ENCODE results near the gene AGAP5.
"Not testable (repeated sequence)": the region's sequence is repeated elsewhere in the genome, so short reads cannot be mapped to it uniquely, and the experiment has no call there.

Gene AGAP5

DNA sequence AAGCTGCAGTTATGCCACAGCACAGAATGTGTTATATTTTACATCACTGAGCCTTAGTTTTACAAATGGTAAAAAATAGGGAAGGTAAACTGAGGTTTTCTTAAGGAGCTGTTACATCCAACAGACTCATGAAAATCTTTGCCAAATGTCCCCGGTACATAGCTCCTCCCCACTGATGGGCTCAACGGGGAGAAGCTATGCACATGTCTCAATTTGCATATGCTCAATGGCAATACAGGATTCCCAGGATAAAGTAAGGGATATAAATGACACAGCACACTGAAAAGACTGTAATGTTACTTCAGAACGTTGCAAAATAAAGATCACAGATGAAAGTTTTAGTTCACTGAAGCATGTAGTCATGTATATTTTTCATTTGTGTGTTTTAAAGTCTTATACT is 16.6 kb upstream of the AGAP5 start:
- not testable (repeated sequence) for DNase-seq (ENCODE audit: low read depth, low spot score)

DNA sequence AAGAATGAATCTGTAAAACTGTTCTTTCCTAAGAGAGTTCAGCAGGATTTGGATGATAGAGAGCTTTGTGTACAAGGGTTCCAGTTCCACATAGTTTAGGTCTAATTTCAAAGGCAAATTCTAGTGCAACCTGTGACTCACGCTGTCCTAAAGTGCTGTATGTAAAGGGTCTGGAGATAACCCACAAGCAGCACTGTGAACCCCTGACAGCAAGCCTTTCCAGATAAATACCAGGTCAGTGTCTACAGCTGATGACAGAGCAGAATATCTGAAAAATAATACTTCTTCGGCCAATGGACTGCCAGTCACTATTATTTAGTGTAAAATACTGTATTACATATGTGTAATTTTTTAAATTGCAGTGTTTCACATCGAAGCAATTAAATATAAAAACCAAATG is 16.0 kb upstream of the AGAP5 start:
- DNase-seq (ENCODE audit: low read depth, low spot score), result not testable (repeated sequence)

DNA sequence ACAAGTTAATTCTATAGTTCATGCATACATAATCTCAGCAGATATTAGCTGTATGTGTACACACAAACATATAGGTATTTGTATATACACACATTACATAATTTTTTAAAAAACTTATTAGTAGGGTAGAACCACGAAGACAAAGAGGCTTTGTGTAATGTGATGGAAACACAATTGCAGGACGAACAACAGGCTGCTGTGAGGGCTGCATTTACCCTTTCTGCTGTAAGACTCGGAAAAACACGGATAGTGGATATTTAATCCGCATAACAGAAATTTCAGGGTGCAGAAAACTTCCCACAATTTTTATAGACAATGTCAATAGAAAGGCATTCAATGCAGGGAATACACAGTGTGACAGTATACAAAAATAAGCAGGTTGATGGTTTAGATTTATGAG is 13.8 kb upstream of the AGAP5 start:
- DNase-seq (ENCODE audit: low read depth, low spot score), result not testable (repeated sequence)

DNA sequence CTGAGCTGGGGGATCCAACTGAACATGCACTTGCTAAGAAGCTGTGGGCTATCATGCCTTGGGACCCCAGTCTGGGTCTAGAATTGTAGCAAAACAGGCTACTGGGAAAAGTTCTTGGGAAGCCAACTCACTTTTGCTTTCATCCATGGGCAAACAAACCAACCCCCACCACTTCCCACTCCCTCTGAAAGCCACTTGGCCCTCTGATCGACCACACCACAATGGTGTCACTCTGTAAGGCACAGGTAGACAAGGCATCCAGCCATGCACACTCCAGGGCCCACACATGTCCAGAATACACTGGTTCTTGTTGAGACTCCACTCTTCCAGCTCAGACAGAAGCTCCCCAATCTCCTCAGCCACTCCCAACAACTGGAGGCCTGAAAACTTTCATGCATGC is 10.2 kb upstream of the AGAP5 start:
- not testable (repeated sequence) for DNase-seq (ENCODE audit: low read depth, low spot score)

DNA sequence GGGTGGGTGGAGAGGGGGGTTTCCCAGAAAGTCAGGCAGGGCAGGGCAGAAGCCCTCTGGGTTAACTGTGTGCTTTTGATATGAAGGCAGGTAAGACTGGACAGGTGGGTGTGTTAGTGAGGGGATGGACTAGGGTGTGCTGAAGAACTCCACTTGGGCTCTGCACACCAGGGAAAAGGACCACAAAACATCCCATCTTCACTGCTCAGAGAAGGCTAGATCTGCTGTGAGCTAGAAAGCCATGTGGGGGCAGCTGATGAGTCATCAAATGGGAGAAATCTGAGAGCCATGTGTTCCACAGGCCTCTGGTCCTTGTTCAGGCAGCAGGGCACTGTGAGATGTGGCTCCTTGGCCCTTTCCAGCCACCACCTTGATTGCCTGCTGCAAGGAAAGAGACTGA is 9.7 kb upstream of the AGAP5 start:
- not testable (repeated sequence) for DNase-seq (ENCODE audit: low read depth, low spot score)

DNA sequence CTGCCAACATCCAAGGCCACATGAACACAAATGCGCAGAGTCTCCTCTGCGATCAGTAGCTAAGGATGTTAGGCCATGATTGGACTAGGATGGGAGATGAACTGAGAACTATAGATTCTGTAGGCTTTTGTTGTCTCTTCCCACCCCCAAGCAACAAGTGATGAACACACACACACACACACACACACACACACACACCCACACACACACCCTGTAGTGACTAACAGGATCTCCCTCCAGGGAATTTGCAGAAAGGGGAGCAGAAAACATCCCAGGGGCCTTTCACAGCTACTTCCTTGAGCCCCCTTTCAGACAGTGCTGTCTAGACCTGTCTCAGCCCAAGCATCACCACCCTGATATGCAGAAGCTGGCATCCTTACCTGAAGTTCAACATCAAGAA is 8.6 kb upstream of the AGAP5 start:
- not testable (repeated sequence) for DNase-seq (ENCODE audit: low read depth, low spot score)

DNA sequence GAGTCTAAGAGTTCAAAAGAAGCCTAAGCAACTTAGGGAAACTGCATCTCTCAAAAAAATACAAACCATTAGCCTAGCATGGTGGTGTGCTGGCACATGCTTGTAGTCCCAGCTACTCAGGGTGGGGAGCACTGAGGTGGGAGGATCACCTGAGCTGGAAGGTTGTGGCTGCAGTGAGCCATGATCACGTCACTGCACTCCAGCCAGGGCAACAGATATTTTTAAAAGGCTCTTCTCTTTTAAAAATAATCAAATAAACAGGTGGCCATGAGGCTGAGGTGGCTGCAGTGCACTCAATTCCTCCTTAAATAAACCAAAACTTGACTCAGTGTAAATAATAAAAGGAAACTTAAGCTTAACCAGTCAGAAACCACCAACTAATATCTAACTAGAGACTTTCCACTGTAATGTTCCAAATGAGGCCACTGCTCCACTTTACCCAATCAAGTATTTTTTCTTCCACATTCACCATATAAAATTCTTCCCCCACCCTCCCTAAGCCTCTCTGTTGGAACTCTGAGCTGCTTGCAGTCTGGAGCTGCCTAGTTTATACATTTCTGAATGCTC is 7.7 kb upstream of the AGAP5 start:
- DNase-seq (ENCODE audit: low read depth, low spot score), result not testable (repeated sequence)

DNA sequence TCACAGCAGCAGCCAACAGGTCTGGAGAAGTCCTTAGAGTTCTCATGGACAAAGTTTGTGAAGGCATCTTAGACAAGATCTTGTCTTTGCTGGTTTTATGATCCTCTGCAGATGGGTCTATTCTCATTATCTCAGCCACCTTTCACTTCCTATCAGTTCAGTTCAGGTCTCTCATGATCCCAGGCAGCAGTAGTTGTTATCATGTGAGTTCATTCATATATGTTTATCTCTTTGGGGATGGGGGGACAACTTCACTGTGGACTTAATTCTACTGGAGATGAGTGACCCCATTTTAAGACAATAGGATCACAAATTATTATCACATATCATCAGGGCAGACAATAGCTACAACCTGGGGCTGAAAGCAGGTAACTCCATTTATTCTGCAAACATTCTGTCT is 6.0 kb upstream of the AGAP5 start:
- DNase-seq (ENCODE audit: low read depth, low spot score), result not testable (repeated sequence)

DNA sequence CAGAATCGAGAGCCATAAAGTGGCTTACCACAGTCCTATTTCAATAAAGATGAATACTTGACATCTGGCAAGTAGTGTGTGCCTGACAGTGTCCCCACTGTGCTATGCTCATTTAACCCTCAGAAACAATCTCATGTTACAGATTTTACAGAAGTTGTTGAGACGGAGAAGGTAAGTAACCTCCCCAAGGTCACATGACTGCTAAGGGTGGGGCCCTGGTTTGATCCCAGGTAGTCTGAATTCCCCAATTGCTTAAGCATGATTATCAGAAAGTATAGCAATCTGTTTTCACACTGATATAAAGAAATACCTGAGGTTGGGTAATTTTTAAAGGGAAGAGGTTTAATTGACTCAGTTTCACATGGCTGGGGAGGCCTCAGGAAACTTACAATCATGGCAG is 910 bp upstream of the AGAP5 start:
- not testable (repeated sequence) for DNase-seq (ENCODE audit: low read depth, low spot score)

DNA sequence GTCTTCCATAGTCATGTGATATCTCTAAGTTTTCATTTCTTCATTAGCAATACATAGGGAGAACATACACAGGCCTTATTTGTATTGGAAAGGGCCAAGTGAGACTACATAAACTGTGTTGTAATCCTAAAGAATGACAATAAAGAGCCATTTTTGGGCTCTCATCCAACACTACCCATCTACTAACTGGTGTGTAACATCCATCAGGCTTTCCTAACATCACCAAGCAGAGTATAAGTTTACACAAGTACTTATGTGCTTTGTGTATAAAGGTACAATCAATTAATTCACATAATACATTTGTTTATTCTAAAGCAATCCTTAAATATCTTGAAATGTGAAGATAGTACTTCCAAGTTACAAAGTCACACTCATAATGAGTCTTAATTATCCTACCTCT is 2.6 kb downstream of the AGAP5 start:
- not testable (repeated sequence) for DNase-seq (ENCODE audit: low read depth, low spot score)

DNA sequence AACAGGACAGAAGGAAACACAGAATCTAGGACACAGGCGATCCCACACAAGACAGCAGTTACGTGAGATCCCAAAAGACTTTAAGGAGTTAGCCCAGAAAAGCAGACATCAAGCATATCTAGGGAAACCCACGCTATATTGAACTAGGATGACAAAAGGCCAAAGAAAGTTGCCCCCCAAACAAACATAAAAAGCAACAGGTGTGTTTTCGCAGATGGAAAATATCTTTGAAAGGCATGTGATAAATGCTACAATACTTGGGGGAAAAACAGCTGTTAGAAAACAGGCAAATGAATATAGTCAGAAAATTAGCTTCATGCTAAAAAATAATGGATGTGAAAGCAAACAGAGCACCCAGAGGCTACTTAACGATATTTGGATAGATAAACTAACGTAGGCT is 7.2 kb downstream of the AGAP5 start:
- not testable (repeated sequence) for DNase-seq (ENCODE audit: low read depth, low spot score)

DNA sequence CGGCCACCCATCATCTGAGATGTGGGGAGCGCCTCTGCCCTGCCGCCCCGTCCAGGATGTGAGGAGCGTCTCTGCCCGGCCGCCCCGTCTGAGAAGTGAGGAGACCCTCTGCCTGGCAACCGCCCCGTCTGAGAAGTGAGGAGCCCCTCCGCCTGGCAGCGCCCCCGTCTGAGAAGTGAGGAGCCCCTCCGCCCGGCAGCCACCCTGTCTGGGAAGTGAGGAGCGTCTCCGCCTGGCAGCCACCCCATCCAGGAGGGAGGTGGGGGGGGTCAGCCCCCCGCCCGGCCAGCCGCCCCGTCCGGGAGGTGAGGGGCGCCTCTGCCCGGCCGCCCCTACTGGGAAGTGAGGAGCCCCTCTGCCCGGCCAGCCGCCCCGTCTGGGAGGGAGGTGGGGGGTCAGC is 8.3 kb downstream of the AGAP5 start:
- not testable (repeated sequence) for DNase-seq (ENCODE audit: low read depth, low spot score)

DNA sequence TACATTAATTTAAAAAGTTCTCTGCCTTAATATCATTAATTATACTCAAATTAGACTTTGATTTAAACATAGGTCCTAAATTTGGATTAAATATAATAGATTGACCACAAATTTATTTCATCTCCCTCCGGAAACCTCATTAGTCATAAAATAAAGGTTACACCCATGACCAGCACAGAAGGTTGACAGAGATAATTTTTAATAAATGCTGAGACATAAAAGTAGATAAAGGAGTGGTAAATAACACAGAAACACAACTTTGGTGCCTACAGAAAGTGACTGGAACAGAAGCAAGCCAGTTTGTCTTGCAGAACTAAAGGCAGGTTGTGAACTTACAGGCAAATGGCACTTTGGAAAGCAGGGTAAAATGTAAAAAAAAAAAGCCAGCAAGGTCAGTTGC is 10.3 kb downstream of the AGAP5 start:
- not testable (repeated sequence) for DNase-seq (ENCODE audit: low read depth, low spot score)

DNA sequence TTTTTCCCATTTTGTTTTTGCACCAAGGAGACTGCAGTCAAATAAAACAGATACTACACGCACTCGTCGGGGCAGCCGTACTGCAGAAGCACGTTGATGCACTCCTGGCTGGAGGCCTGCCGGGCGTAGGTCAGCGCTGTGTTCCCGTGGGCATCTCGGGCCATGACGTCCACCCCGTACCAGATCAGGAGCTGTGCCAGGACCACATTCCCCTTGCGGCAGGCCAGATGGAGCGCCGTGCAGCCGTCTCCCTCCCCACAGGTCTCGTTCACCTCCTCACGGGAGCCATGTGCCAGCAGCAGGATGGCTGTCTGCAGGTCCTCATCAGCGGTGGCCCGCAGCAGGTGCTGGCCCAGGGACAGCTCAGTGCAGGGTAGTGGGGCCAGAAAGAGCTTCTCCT is 23.4 kb downstream of the AGAP5 start:
- not testable (repeated sequence) for DNase-seq (ENCODE audit: low read depth, low spot score)

DNA sequence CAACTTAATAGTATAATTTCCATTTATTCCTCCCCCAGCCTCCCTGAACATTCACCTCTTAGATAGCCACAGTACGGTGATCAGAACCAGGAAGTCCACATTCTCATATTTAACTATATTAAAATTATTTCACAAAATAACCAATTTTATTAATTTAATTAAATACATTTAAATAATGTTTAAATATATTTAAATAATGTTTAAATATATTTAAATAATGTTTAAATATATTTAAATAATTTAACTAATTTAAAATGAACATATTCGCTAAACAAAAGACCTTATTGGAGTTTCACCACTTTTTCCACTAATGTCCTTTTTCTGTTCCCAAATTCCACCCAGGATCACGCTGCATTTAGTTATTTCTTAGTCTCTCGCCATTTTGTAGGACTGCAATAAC is 29.5 kb downstream of the AGAP5 start:
- not testable (repeated sequence) for DNase-seq (ENCODE audit: low read depth, low spot score)

DNA sequence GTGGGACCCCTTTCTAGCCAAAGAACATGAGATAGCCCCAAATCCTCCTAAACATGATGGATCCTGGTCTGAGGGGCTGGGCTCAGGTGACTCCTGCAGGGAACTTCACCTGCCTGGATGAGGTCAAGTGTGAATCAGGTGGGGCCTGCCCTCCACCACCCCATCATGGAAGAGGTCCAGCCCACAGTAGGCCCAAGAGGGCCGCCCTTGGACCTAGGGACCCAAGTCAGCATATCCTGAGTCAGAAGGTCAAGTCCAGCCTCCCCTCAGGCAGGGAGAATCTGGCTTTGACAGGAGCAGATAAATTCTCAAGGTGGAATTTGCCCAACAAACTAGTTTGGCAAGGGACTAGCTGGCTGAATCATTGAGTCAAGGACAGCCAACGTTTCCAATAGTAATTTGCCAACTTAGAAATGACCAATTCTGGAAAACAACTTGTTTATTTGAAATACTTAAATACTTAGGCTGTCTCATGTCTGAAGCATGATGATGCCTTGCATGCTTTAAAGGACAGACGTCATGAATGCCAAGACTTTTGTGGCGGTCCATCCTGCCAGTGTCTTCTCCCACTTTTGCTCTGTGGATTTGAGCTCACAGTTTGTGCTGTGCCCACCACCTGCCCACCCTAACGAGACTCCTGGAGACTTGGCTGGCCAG is 31.6 kb downstream of the AGAP5 start:
- not testable (repeated sequence) for DNase-seq (ENCODE audit: low read depth, low spot score)

DNA sequence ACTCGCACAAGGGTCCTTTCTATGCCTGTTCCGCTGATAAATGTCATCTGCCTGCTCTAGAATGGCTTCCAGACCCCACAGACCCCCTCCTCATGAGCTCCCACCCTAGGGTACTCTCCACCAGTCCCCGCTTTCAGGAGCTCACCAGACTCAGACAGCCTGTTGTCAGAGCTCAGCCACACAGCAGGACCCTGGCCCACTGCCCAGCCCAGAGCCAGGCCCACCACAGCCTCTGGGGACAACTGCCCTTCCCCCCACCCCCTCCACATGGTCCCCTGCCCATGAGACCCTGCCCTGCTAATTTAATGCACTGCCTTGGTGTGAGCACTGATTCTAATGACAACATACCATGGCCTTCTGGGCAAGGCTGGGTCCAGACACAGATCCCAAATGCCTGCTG is 32.3 kb downstream of the AGAP5 start:
- not testable (repeated sequence) for DNase-seq (ENCODE audit: low read depth, low spot score)

DNA sequence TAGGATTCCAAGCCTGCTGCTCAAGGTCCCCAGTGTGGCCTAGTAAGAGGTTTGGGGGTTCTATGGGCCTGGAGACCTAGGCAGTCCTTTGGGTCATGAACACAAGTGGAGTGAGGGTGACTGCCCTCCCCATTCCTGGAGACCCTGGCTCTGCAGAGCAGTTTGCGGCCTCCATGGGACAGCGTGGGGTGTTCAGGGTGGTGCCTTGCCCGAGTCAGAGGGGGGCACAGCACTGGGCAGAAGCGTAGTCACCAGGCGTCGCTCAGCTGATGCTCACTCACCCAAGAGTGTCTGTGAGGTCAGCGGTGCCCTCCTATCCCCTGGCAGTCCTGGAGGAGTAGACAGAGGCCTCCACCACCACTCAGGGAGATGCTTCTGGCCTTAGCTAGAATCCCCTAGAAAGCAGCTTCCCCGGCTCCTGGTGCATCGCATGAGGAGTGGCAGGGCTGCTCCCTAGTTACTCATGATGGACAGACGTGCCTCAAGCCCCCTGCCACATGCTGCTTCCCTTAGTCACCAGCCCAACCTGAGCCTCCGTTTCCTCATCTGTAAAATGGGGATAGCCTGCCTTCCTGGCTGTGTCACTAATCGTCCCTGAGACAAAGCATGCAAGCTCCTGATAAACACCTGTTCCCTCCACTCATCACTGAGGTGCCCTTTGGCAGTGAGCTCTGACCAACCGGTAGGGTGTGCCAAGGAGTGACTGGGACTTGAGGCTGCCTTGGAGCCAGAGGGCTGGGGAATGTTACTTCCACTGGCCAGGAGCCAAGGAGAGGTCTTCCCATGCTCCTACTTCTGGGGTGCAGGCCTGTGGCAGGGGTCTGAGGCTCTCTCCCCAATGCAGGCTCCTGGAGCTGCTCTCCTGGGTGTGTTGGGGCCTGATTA is 33.5 kb downstream of the AGAP5 start:
- DNase-seq (ENCODE audit: low read depth, low spot score), result not testable (repeated sequence)

DNA sequence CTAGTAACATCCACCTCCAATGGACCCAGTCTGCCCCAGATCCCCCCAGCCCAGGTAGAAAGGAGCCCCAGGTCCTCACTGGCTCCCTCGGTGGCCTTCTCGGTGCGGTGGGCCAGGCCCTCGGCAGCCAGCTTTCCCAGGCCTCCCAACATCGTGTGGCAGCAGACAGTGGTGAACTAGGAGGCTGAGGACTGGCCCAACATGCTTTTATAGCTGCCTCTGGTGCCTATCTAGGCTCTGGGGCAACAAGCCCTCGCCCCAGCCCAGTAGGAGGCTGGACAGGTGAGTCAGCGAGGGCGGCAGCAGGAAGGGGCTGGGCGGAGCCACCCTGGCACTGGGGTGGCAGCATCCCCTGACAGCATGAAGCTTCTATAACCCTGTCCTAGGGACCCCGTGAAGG is 34.3 kb downstream of the AGAP5 start:
- not testable (repeated sequence) for DNase-seq (ENCODE audit: low read depth, low spot score)

DNA sequence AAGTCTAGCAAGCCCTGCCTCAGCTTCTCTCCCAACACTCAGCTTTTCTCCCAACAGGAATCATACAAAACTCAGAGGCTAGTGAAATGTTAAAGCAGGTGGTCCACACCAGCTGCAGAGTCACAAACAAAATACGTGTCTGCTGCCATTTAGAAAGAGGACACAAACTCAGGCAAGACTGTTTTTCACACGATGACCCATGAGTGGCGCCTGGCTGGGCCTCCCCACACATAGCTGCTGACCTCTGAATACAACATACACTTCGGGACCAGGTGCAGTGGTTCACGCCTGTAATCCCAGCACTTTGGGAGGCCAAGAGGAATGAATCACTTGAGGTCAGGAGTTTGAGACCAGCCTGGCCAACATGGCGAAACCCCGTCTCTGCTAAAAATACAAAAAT is 35.2 kb downstream of the AGAP5 start:
- not testable (repeated sequence) for DNase-seq (ENCODE audit: low read depth, low spot score)

DNA sequence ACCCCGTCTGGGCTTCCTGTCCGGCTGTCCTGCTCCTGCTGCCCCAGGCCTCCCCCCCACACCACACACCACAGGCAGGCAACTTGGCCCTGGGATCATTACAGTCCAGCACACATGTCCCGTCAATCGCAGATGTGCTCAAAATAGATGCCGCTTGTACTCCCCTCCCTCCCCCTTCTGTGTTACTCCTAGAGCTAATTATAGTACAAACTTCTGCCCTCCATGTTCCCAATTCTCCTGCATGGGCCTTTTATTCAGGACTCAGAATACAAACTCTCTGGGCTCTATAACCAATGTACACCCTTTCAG is 42.0 kb downstream of the AGAP5 start, which contains the start of gene SYNPO2L:
Gene SYNPO2L (minus strand): TSS at position 40 of the 309 bp plus-strand sequence. CDS start 107 bp downstream, outside the sequence.
- DNase-seq (ENCODE audit: low read depth, low spot score), result no peak

DNA sequence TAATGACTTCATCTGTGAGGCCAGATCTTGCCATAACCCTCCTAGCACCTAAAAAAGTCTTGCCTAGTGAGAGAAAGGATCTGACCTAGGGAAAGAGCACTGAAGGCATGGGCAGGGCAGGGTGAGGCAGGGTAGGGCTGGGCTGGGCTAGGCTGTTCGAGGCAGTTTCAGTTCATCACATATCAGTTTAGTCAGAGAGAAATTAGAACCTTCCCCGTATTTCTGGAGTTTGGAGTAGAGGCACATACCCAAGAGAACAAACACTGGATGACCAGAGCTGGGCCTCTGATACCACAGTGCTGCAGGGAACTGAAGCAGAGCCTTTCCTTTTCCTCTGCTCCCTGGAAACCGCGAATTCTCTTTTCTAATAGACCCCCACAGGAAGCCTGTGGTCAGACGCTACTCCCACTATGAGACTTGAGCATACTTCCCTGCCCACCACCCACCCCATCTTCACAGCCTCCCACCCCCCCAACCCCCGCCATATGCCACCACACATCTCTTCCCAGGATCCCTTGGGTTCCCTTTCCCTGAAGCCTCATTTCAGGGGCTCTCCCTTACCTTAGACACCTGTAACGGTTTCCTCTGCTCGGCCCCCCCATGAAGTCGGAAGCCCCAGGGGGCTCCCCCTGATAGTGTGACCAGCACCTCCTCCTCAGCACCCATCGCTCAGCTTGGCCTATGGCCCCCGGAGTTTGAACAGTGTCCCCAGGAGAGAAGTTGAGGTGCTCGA is 42.5 kb downstream of the AGAP5 start:
- no peak for DNase-seq (ENCODE audit: low read depth, low spot score)

Data from smooth muscle cell of the brain vasculature (primary cell).